Activated CD4-positive, alpha-beta T cell treated with anti-CD3 and anti-CD28 coated beads for 48 hours (primary cell): ENCODE measurements around the gene ZSCAN31.
"Not testable (repeated sequence)": the region's sequence is repeated elsewhere in the genome, so short reads cannot be mapped to it uniquely, and the experiment has no call there.

Source experiments
- DNase-seq: peaks from one replicate; pipeline ENCODE4 v3.0.0-alpha.2; 2020

Gene ZSCAN31

GRCh38 chr6:28312939-28313338 lies 23.0 kb downstream of the ZSCAN31 start:
- no peak for DNase-seq

GRCh38 chr6:28311139-28311823 lies 24.7 kb downstream of the ZSCAN31 start:
- DNase-seq: no peak

DNA sequence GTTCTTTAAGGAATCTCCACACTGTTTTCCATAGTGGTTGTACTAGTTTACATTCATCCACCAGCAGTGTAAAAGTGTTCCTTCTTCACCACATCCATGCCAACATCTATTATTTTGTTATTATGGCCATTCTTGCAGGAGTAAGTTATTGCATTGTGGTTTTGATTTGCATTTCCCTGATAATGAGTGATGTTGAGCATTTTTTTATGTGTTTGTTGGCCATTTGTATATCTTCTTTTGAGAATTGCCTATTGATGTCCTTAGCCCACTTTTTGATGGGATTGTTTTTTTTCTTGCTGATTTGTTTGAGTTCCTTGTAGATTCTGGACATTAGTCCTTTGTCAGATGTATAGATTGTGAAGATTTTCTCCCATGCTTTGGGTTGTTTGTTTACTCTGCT lies 29.6 kb downstream of the ZSCAN31 start:
- DNase-seq: not testable (repeated sequence)

- DNase-seq: no peak
Measured at GRCh38 chr6:28303570-28303969, 32.4 kb downstream of the ZSCAN31 start.

- DNase-seq: no peak
Measured at GRCh38 chr6:28296520-28297060, 39.4 kb downstream of the ZSCAN31 start.

DNA sequence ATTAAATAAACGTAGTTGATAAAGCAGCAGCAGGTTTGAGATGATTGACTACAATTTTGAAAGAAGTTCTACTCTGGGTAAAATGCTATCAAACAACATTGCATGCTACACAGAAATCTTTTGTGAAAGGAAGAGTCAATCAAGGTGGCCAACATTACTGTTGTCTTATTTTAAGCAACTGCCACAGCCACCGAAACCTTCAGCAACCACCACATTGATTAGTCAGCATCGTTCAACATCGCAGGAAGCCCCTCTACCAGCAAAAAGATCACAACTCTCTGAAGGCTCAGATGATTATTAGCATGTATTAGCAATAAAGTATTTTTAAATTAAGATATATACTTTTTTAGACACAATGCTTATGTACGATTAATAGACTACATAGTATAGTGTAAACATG lies 40.6 kb downstream of the ZSCAN31 start:
- DNase-seq: no peak

DNA sequence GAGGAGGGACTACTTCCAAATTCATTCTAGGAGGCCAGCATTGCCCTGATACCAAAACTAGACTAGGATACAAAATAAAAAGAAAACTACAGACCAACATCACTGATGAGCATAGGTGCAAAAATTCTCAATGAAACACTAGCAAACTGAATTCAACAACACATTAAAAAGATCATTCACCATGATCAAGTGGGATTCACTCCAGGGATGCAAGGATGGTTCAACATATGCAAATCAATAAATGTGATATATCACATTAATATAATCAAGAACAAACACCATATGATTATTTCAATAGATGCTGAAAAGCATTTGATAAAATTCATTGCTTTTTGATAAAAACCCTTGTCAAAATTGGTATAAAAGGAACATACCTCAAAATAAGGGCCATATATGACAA lies 44.4 kb downstream of the ZSCAN31 start:
- DNase-seq: no peak

- DNase-seq: no peak
Measured at GRCh38 chr6:28282926-28283325, 53.0 kb downstream of the ZSCAN31 start.

DNA sequence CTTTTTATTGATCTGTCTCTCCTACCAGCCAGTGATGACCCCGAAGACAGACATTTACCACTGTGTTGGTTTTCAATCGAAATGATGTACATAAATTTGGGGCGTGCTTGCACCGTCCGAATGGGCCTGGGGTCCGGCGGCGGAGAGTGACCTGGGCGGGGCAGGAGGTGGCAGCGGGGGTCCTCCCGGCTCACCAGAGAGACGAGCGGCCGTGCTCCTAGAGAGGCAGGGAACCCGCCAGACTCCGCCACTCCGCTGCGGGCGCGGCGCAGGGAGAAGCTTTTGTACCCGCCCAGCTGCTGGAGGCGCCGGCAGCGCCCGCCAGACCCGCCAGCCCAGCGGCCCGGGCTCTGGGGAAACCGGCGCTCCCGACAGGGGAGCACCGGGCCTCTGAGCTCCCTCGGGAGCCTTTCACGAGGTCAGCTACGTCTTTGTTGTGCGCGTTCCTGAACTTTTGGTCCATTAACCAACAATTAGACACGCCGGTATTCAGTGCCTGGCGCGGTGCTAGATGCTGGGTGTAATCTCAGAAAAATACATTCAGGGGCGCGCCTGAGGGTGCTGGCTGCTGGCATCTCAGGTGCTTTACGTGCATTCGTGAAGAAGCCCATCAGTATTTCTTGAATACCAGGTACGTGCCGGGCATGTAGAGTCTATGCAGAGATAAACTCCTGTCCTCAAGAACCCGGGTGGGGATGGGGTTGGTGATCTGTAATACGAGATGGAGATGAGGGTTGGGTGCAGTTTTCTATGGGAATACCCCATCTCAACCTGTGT lies 54.5 kb downstream of the ZSCAN31 start, which contains the start of gene PGBD1:
Gene PGBD1 (plus strand): TSS at position 285 of the 777 bp plus-strand sequence. CDS start 2,242 bp downstream, outside the sequence.
- DNase-seq: peak; percentile 75

DNA sequence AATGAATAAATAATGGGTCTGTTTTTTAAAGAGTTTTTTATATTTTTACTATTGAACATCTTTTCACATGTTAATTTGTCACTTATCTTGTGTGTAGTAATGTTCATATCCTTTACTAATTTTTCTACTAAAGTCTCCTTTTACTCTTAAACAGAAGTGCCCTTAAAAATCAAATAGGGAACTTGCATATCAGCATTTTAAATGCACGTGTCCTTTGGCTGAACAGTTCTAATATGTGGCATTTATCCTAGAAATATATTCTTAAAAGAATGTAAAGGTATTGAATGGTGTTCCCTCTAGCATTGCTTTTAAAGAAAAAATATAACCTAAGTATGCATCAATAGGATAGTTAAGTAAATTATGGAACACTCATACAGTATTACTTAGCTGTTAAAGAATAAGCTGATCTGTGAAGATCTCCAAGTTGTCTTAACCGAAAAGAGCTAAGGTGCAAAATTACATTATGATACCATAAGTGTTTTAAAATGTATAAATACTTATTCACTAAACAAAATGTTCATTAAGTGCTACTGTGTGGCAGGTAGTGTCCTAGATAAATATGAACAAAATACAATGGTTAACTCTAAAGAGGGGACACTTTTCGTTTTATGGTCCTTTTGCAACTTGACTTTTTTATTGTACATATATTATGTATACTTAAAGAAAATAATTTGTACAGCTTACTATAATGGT lies 55.2 kb downstream of the ZSCAN31 start:
- DNase-seq: no peak

DNA sequence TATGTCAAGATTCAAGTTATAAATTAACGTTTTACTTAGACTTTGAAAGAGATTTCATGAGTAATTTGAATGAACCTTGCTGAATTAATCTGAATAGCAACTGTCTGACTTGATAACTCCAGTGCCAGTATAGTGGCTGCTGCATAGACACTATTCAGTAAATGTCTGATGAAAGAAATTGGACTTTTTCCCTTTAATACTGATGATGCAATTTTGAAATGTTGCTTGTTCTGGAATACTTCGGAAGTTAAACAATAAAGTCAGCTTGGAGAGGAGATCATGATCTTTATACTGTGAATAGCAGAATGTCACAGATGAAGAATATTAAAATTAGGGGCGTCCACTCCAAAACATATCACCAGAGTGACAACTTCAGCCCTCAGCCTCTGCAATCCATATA lies 58.2 kb downstream of the ZSCAN31 start:
- no peak for DNase-seq

- DNase-seq: no peak
Measured at GRCh38 chr6:28274888-28275287, 61.1 kb downstream of the ZSCAN31 start.
